ENCODE measurements around the gene TUBE1.
A peak's percentile ranks its signal among the peaks of the same experiment; 100 is the strongest.

Gene TUBE1

GRCh38 chr6:112032728-112033127 lies 54.6 kb downstream of the TUBE1 start:
- DNase-seq: no peak

GRCh38 chr6:112031960-112032359 lies 55.3 kb downstream of the TUBE1 start:
- no peak for DNase-seq

- DNase-seq: peak; percentile 32
These were observed 56.2 kb downstream of the TUBE1 start for GRCh38 chr6:112030961-112031660.

- DNase-seq: peak; percentile 63
These were observed 56.9 kb downstream of the TUBE1 start for GRCh38 chr6:112030206-112030960.

GRCh38 chr6:112029045-112029822 lies 58.0 kb downstream of the TUBE1 start:
- peak; percentile 38 for DNase-seq

GRCh38 chr6:112027942-112028674 lies 59.2 kb downstream of the TUBE1 start:
- DNase-seq: no peak

- DNase-seq: no peak
These were observed 60.3 kb downstream of the TUBE1 start for GRCh38 chr6:112026933-112027332.

GRCh38 chr6:112024464-112024863 lies 62.8 kb downstream of the TUBE1 start:
- no peak for DNase-seq

- no peak for DNase-seq
These were observed 64.5 kb downstream of the TUBE1 start for GRCh38 chr6:112022749-112023148.

- DNase-seq: no peak
These were observed 65.5 kb downstream of the TUBE1 start for GRCh38 chr6:112021691-112022310.
